ENCODE measurements around the gene TMEM119. TPM values are rescaled to one million over a fixed set of nuclear protein-coding genes. Genes with fewer than 3 reads are reported as not detected.

TMEM119 gene
- total and polyA plus RNA-seq, 2 of the 4 experiments (the other 2 are of a cell fraction), result 8.1 to 9.2 TPM

DNA sequence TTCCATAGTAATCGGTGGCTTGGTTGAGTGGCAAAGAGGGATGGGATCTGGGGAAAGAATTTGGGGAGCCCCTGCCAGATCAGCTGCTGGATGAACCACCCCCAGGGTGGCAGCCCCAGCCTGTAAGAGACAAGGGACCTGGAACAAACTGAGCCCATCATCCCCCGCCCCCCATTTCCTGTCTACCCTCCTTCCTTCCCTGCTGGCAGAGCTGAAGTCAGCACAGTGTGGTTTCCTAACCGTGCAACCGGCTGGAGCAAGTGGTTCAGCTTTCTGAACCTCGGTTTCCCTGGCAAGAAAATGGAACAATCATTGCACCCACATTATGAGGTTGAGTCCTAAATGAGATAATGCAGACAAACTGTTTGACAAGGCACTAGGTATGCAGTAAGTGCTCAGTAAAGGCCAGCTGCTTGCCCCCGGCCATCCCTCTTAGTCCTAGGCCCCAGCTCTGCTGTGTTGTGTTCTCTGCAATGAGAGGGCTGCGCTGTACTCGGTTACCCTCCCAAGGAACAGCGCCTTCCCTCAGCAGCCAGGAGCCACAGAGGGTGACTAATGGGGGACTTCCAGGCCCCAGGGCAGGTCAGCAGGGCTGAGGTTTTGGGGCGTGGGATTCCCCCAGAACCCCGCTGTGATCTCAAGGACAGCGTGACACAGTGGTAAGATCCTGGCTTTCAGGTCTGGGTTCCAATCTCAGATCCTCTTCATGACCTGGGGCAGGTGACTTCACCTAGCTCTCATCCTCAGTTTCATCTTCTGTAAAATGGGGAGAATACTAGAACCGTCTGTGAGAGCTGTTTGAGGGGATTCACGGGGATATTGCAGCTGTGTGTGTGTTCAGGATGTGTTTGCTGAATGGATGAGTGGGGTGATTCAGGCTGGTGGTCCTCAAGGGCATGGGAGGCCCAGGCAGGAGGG, 19.3 kb upstream of the TMEM119 start:
- no peak overlapping the region for H3K14ac ChIP-seq (replicated peaks; ENCODE audit: low read depth, low read length)
- peaks cover 5% of the 10 kb centered on the region; the same call in 1 of the 2 replicates for H3K9me1 ChIP-seq (ENCODE audit: insufficient read depth, low read length)
- TF ChIP-seq, protein P1, sequence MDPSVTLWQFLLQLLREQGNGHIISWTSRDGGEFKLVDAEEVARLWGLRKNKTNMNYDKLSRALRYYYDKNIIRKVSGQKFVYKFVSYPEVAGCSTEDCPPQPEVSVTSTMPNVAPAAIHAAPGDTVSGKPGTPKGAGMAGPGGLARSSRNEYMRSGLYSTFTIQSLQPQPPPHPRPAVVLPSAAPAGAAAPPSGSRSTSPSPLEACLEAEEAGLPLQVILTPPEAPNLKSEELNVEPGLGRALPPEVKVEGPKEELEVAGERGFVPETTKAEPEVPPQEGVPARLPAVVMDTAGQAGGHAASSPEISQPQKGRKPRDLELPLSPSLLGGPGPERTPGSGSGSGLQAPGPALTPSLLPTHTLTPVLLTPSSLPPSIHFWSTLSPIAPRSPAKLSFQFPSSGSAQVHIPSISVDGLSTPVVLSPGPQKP (IDR thresholded peaks at IDR 0.05; ENCODE audit: borderline replicate concordance, low read depth, low read length), result no peak
- TF ChIP-seq, protein P2, sequence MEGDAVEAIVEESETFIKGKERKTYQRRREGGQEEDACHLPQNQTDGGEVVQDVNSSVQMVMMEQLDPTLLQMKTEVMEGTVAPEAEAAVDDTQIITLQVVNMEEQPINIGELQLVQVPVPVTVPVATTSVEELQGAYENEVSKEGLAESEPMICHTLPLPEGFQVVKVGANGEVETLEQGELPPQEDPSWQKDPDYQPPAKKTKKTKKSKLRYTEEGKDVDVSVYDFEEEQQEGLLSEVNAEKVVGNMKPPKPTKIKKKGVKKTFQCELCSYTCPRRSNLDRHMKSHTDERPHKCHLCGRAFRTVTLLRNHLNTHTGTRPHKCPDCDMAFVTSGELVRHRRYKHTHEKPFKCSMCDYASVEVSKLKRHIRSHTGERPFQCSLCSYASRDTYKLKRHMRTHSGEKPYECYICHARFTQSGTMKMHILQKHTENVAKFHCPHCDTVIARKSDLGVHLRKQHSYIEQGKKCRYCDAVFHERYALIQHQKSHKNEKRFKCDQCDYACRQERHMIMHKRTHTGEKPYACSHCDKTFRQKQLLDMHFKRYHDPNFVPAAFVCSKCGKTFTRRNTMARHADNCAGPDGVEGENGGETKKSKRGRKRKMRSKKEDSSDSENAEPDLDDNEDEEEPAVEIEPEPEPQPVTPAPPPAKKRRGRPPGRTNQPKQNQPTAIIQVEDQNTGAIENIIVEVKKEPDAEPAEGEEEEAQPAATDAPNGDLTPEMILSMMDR (conservative IDR thresholded peaks at IDR 0.05; ENCODE audit: low read depth, low read length), result no peak
- TF ChIP-seq CEBPB (IDR thresholded peaks at IDR 0.05; ENCODE audit: low read depth, low read length), result no peak
- no peak for TF ChIP-seq CHD1 (IDR thresholded peaks at IDR 0.05; ENCODE audit: low read depth, low read length)
- ChIA-PET CTCF (interaction anchor here (0.7 to 2.1 kb wide), 6 partner anchors 11 to 52 kb away, joined by 3 to 37 read pairs (median 6); partner anchors contain the start of gene TMEM119), POLR2A (ENCODE audit: unreplicated experiment) (no interaction called here)
- H3K36me3 ChIP-seq (ENCODE audit: control insufficient read depth, insufficient read depth, low read length), result no peaks in the 10 kb centered on the region
- no peak overlapping the region for H2AFZ ChIP-seq (replicated peaks; ENCODE audit: low read length, poor library complexity)
- no peak overlapping the region for H3K23ac ChIP-seq (ENCODE audit: low read depth, low read length)
- H4K8ac ChIP-seq (ENCODE audit: low read depth in 2 of 2, low read length in 2 of 2), result no peak overlapping the region
- dilution Hi-C loops (cut with HindIII; ENCODE audit: low sequenced_read_pairs, unreplicated experiment) (no loop called here), in situ Hi-C loops (cut with MboI; ENCODE audit: low sequenced_read_pairs) (loop anchor here (5.0 kb wide), 1 partner anchor 50 kb away; no protein-coding TSS in a partner anchor), intact Hi-C loops (cut with micrococcal nuclease) (no loop called here)
- peak overlapping the region; percentile 25 for H2AK5ac ChIP-seq (ENCODE audit: low read depth, low read length)
- H3K4me2 ChIP-seq (ENCODE audit: low read depth, low read length), result no peak overlapping the region
- DNase-seq (no peak), ATAC-seq (ENCODE audit: low read depth) (no peak)
- peak overlapping the region; percentile 30 for H3K4ac ChIP-seq (ENCODE audit: low read depth, low read length)
- no peak overlapping the region for H4K91ac ChIP-seq (ENCODE audit: insufficient read depth, low read depth, low read length)
- BruUV-seq (replicated peaks), result no TSS peak
- no peak overlapping the region for H3K27ac ChIP-seq (ENCODE audit: insufficient read depth, low read length)
- H3K4me1 ChIP-seq (ENCODE audit: control insufficient read depth, insufficient read depth, low read length), result peaks cover 4% of the 10 kb centered on the region
- no peak overlapping the region for H2BK5ac ChIP-seq (ENCODE audit: low read depth, low read length, poor library complexity, severe bottlenecking)
- H4K20me1 ChIP-seq (ENCODE audit: insufficient read depth, low read length), result no peaks in the 10 kb centered on the region
- no peak overlapping the region for H3K18ac ChIP-seq (ENCODE audit: low read depth, low read length)
- no peak overlapping the region for H2BK15ac ChIP-seq (ENCODE audit: low read depth, low read length)
- H3K4me3 ChIP-seq (ENCODE audit: insufficient read depth, low read depth, low read length), result no peak overlapping the region
- H4K5ac ChIP-seq (ENCODE audit: low read depth, low read length), result no peak overlapping the region
- H2BK20ac ChIP-seq (ENCODE audit: low read depth, low read length), result no peak overlapping the region; the same call in 1 of the 2 replicates
- H3K56ac ChIP-seq (ENCODE audit: extremely low read depth, insufficient read depth, low read length), result no peak overlapping the region
- no peak overlapping the region for H2BK120ac ChIP-seq (ENCODE audit: low read depth, low read length)
- no peaks in the 10 kb centered on the region for H3K27me3 ChIP-seq (ENCODE audit: control insufficient read depth, insufficient read depth, low read length)
- H3K9me3 ChIP-seq (ENCODE audit: control insufficient read depth, insufficient read depth, low read length), result peaks cover 3% of the 10 kb centered on the region; the same call in 1 of the 2 replicates
- peak overlapping the region; percentile 78 for H2AK9ac ChIP-seq (replicated peaks; ENCODE audit: low read depth, low read length, poor library complexity)
- WGBS, 2 experiments (ENCODE audit: extremely low coverage in 2 of 2, insufficient read length in 1 of 2), result 77% methylated on average over 6 of the region's 14 CpGs; no CpG with 5 or more reads in 1 of the 2 experiments
- no peak overlapping the region for H3K9ac ChIP-seq (ENCODE audit: low read depth, low read length)
- peaks cover 0 to 2% of the 10 kb centered on the region in 2 experiments; a peak in 1 of 4 replicates for H3K79me1 ChIP-seq (ENCODE audit: low read depth in 1 of 2, low read length in 2 of 2)

Measured in IMR-90 (cell line).